UCSD-AML1 (cell line): ENCODE results near the gene IL36RN.

Experiments used
- DNase-seq: peaks from one replicate; lab custom pipeline; 2025; ENCODE audit not compliant: unreplicated experiment; lab: John Stamatoyannopoulos, UW

The IL36RN gene

DNA sequence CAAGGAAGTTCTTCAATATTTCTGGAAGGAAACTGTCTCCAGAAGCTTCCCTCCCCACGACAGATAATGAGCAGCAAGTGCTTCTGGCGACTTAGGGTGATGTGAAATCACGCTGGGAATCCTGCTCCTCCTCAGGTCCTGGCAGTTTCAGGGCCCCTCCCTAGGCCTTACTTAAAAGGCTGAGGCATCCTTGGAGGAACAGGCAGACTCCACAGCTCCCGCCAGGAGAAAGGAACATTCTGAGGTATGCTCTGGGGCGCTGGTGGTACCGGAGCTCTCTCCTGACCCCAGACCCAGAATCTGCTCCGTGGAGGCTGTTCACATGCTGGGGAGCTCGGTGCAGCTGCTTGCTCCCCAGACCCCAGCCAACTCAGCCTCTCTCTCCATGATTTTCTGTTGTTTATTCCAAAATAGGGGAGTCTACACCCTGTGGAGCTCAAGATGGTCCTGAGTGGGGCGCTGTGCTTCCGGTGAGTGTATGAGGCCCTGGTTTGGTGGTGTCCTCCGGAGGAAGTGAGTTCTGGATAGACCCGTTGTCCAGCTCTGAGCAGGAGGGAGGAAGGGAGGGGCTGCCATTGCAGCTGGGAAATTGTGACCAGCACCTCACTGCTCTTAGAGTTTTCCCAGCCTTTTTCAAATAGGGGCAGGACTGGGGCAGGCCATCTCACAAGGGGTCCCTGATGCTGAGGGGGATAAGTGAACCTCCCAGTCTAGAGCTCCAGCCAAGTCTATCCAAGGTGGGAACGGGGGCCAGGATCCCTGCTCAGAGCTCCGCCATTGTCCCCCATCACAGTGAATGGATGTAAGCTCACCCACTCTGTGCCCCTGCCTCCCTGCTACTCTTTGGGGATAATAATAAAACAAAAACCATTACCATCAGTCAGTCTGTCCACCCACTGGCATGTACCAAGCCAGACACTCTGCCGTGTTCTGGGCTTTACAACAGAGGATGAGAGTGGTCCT is at the start of gene IL36RN:
Gene IL36RN (plus strand): TSS at position 201 of the 963 bp plus-strand sequence. CDS start 241 bp downstream, at position 442.
- DNase-seq, result no peak

DNA sequence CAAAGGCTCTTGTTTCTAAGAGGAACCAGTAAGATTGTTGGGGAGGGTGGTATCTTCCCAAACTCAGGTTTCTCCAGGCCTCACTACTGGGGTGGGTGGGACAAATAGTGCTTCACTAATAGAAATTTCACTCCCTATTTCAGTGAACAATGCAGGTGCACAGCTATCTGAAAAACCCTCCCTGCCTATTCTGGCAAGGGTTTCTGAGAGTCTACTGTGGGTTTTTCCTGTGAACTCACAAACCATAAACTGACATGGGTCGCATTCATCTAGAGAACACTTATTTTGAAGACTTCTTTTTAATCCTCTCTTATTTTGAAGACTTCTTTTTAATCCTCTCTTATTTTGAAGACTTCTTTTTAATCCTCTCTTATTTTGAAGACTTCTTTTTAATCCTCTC is 49.4 kb upstream of the IL36RN start:
- no peak for DNase-seq

DNA sequence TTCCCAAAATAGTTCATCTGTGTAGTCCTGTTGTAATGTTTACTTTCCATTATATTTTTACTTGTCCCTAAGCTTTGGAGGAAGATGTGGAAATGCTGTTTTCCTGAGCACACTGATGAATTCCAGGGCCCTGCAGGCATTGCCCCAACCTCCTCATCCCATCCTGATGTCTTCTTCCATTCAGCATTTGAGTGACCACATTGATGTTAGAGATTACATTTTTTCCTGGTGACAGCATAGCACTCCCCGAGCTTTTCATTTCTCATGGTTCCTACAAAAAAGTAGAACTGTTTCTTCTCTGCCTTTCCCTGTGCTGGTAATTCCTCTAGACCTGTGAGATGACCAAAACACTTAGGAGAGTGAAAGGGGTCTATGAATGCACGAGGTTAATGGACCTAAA is 48.9 kb upstream of the IL36RN start:
- DNase-seq, result no peak

DNA sequence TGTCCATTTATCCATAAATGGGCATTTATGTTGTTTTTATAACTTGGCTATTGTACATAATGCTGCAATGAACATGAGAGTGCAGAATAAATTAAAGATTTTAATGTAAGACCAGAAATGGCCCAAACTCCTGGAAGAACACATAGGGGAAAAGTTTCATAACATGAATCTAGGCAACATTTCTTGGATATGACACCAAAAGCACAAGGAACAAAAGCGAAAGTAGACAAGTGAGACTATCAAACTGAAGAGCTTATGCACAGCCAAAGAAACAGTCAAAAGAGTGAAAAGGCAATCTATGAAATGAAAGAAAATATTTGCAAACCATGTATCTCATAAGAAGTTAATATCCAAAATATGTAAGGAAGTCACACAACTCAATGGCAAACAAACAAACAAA is 47.9 kb upstream of the IL36RN start:
- no peak for DNase-seq

DNA sequence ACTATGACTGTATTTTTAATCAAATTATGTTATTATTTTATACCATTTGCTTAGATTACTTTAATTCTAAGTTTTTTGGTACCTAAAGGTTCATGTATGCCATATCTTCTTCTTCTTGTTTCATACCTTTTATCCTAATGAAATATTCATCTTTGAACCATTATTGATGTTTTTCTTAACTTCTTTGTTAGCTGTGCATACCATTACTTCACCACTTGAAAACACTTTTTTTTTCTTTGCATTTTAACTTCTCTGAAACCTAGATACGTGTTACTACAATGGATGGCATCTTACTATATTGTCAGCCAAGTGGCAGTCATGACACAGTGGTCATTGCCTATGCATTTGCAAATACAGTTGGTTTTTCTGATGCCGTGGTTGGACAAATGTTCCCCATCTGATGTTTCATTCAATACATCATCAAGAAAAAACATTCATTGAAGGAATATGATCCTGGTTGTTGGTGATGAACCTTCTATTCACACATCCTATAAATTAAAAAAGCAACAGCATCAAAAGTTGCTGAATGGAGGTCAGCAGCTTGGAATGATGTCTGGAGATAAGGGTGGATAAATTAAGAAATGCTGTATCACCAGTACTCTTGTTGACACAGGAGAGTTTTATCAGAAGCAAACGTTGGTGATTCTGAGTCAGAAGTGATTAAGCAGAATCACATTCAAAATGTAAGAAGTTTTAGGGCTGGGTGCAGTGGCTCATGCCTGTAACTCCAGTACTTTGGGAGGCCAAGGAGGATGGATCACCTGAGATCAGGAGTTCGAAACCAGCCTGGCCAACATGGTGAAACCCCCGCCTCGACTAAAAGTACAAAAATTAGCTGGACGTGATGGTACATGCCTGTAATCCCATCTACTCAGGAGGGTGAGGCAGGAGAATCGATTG is 46.3 kb upstream of the IL36RN start:
- DNase-seq, result no peak

DNA sequence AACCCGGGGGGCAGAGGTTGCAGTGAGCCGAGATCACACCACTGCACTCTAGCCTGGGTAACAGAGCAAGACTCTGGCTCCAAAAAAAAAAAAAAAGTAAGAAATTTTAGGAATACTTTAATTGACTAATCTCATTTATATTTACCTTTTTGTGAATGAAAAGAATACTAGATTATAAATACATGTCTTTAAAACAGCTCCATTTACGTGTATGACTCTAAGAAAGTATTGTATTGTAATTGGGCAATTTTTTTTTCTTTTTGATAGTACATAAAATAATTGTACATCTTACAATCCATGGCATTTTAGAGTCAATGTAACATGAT is 45.7 kb upstream of the IL36RN start:
- DNase-seq, result no peak

DNA sequence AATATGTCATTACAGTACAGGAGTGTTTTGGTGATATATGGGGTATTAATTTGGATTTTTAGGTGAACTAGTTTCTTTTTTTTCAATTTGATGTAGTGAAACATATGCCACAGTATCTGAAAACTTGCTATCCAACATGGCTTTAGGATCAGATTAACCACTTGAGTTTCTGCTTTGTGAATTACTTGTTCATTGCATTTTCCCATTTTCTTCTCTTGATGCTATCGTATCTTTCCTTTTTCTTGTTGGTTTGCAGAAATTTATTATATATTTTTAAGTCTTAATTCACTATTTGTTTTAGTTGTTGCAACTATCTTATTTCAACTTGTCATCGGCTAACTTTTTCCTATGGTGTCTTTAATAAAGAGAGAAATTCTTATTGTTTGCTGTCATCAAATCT is 44.9 kb upstream of the IL36RN start:
- no peak for DNase-seq

DNA sequence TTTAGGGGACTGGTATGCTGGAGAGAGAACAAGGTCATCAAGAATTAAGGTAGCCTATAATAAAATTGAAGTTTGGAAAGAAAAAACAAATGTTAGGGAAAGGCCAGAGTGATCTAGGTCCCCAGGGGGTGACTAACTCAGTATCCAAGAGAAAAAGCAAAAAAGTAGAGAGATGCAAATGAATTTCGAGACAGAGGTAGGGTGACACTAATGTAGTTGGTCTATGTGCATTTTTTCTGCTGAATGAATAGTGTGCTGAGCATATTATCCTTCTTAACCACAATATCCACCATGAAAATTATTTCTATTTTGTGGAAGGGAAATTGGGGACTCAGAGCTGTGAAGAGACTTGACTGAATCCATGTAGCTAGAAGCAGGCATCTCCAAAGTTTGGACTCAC is 44.0 kb upstream of the IL36RN start:
- DNase-seq, result no peak

DNA sequence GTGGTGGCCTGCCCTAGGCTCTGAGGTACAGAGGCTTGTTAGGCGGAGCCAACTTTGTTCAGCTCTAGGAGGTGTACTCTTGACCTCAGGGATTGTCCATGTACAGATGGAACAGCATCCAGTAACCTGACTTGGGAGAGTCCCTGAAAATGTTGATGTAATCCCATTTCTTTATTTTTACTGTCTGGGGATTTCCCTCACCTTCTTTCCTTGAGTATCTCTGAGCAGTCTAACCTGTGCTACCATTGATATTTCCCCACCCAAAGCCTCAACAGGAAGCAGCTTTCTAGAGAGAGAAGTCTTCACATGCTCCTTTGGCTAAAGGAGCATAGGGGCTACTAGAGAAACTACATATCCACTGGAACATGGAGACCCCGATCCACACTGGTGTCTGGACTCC is 43.3 kb upstream of the IL36RN start:
- no peak for DNase-seq

- DNase-seq, result no peak
Measured at GRCh38 chr2:113018509-113018908, 40.5 kb upstream of the IL36RN start.

GRCh38 chr2:113021312-113021711 is 37.7 kb upstream of the IL36RN start:
- DNase-seq, result no peak

- no peak for DNase-seq
Measured at GRCh38 chr2:113024764-113025163, 34.2 kb upstream of the IL36RN start.

- no peak for DNase-seq
Measured at GRCh38 chr2:113025737-113026136, 33.3 kb upstream of the IL36RN start.

DNA sequence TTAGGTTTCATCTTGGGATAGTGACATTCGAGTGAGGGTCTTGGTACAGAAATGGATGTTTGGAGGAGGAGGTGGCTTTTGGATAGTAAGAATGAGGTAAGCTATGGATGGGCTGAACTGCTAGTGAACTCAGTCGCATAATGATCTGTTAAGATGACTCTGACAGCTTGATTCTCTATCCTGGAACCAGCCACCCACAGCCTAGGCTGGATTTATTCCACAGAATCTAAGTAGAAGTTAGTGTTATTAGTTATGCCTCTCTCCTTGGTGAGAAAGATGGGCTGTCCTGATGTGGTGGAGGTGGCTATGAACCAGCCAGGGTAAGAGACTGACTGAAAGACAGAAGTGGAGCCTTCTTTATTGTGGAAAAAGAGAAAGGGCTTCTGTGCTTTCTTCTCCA is 31.3 kb upstream of the IL36RN start:
- DNase-seq, result no peak

GRCh38 chr2:113028112-113028511 is 30.9 kb upstream of the IL36RN start:
- DNase-seq, result no peak

- DNase-seq, result no peak
Measured at GRCh38 chr2:113032737-113033136, 26.3 kb upstream of the IL36RN start.

DNA sequence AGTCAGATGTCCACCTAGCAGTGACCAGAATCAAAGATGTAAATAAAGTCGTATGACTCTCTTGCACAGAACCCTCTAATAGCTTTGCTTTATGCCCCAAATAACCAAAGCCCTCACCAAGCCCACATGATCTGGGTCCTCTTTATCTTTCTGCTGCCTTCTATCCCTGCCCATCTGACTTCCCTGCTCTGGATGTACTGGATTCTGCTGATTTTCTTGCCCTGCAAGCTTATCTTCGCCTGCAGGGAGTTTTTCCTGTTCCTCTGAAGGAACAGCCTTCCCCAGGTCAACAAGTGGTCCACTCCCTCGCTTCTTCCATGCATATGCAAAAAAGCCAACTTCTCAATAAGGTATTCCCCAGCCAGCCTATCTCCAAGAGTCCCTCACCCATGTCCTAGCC is 25.0 kb upstream of the IL36RN start:
- no peak for DNase-seq

GRCh38 chr2:113036763-113037162 is 22.2 kb upstream of the IL36RN start:
- DNase-seq, result no peak

DNA sequence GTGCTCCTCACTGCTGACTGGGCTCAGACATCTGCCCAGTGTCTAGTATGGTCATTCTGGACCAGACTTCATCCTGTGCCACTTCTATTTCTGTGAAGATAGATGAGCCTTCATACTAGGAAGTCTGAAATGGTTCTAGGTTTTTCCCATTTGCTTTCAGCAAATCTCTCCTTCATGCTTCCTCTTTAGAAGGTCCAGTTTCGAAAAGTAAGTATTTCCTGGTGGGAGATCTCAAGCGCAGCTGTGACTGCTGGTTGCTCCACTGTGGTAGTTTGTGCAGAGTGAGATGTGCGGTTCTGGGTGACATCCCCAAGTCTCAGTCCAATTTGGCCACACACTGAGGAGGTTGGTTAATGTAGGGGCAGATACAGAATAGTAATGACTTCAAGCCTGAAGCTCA is 20.7 kb upstream of the IL36RN start:
- no peak for DNase-seq

DNA sequence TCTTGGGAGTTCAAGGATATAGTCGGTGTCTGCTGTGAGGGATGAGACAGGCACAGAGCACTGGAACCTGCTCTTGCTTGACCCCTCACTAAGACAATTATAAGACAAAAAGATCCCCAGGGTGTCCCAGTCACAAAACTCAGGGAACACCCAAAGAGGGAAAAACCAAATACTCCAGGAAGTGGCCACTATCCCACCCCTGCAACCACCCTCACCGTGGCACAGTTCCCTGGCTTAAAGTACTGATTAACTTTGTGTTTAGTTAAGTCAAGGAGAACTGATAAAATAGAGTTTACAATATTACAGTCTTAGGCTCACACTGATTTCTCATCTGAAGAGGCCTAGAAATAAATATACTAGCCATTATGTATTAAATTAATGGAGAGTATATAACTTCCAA is 19.8 kb upstream of the IL36RN start:
- no peak for DNase-seq

- no peak for DNase-seq
Measured at GRCh38 chr2:113039719-113040118, 19.3 kb upstream of the IL36RN start.

DNA sequence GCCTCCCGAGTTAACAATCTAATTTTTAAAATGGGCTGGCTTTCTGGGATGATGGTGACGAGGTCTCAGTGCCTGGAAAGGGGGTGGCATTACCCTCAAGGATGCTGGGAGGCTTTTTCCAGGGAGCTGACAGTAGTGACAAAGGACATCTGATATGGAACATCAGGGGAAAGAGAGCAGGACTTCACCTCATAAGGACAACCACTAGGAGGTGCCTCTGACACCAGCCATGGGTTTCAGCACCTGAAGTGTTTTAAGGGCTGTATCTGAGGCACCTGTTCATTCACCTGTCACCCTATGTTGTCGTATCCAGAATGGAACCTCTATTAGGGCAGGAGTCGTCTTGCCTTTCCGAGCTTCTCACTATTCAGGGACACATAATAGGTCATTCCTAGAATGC is 17.1 kb upstream of the IL36RN start:
- DNase-seq, result no peak
